ENCODE results near the gene MYLK4. TPM values are rescaled to one million over a fixed set of nuclear protein-coding genes. Genes with fewer than 3 reads are reported as not detected.

Gene MYLK4
- total RNA-seq, 1 experiment from 2014 or later: 0.73 TPM

DNA sequence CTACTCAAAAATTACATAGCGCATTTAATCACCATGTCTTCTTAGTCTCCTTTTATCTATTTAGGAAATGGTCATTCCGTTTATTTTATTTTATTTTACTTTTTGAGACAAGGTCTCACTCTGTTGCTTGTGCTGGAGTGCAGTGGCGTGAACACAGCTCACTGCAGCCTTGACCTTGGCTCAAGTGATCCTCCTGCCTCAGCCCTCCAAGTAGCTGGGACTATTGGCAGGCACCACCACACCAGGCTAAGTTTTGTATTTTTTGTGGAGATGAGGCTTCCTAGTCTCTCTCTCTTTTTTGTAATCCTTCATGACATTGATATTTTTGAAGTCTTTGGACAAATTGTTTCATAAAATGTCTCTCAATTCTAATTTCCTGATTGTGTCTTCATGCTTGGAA, 4.7 kb upstream of the MYLK4 start:
- DNase-seq: no peak
- Mint-ChIP-seq H3K4me1 (ENCODE audit: low read depth, unreplicated experiment) (peaks cover 9% of the 10 kb centered on the region), H3K9me3 (ENCODE audit: low read depth, unreplicated experiment) (no peaks in the 10 kb centered on the region), H3K27me3 (ENCODE audit: unreplicated experiment) (no peaks in the 10 kb centered on the region), H3K27ac (ENCODE audit: unreplicated experiment) (no peak overlapping the region), H3K4me3 (ENCODE audit: low read depth, unreplicated experiment) (no peak overlapping the region), H3K36me3 (ENCODE audit: insufficient read depth, unreplicated experiment) (peaks cover under 1% of the 10 kb centered on the region)
- no peak for TF ChIP-seq CTCF (IDR thresholded peaks at IDR 0.05; ENCODE audit: unreplicated experiment)
- intact Hi-C loops (cut with micrococcal nuclease; ENCODE audit: unreplicated experiment): no loop called here
- no TSS peak for BruUV-seq (replicated peaks)
- CTCF ChIA-PET: no interaction called here

GRCh38 chr6:2754911-2755310, 4.2 kb upstream of the MYLK4 start:
- H3K36me3 Mint-ChIP-seq (ENCODE audit: insufficient read depth, unreplicated experiment): no peaks in the 10 kb centered on the region

GRCh38 chr6:2754393-2754792, 3.7 kb upstream of the MYLK4 start:
- CTCF ChIA-PET: no interaction called here
- DNase-seq: no peak
- H3K27ac Mint-ChIP-seq (ENCODE audit: unreplicated experiment): no peak overlapping the region
- H3K27me3 Mint-ChIP-seq (ENCODE audit: unreplicated experiment): no peaks in the 10 kb centered on the region
- H3K4me3 Mint-ChIP-seq (ENCODE audit: low read depth, unreplicated experiment): no peak overlapping the region
- H3K36me3 Mint-ChIP-seq (ENCODE audit: insufficient read depth, unreplicated experiment): no peaks in the 10 kb centered on the region
- no TSS peak for BruUV-seq (replicated peaks)
- peaks cover 9% of the 10 kb centered on the region for H3K4me1 Mint-ChIP-seq (ENCODE audit: low read depth, unreplicated experiment)
- intact Hi-C loops (cut with micrococcal nuclease; ENCODE audit: unreplicated experiment): no loop called here
- H3K9me3 Mint-ChIP-seq (ENCODE audit: low read depth, unreplicated experiment): no peaks in the 10 kb centered on the region
- no peak for TF ChIP-seq CTCF (IDR thresholded peaks at IDR 0.05; ENCODE audit: unreplicated experiment)

More at GRCh38 chr6:2754911-2755310, 4.2 kb upstream of the MYLK4 start:
- no peak for DNase-seq
- Mint-ChIP-seq H3K27ac (ENCODE audit: unreplicated experiment) (no peak overlapping the region), H3K4me1 (ENCODE audit: low read depth, unreplicated experiment) (peaks cover 9% of the 10 kb centered on the region), H3K4me3 (ENCODE audit: low read depth, unreplicated experiment) (no peak overlapping the region), H3K9me3 (ENCODE audit: low read depth, unreplicated experiment) (no peaks in the 10 kb centered on the region), H3K27me3 (ENCODE audit: unreplicated experiment) (no peaks in the 10 kb centered on the region)
- TF ChIP-seq CTCF (IDR thresholded peaks at IDR 0.05; ENCODE audit: unreplicated experiment): no peak
- intact Hi-C loops (cut with micrococcal nuclease; ENCODE audit: unreplicated experiment): no loop called here
- no TSS peak for BruUV-seq (replicated peaks)
- CTCF ChIA-PET: no interaction called here

GRCh38 chr6:2753743-2754142, 3.0 kb upstream of the MYLK4 start:
- CTCF ChIA-PET: interaction anchor here (0.7 kb wide), 1 partner anchor 20 kb away, joined by 4 read pairs; no protein-coding TSS in a partner anchor
- no peak for TF ChIP-seq CTCF (IDR thresholded peaks at IDR 0.05; ENCODE audit: unreplicated experiment)

More at GRCh38 chr6:2753743-2754142, 3.0 kb upstream of the MYLK4 start:
- Mint-ChIP-seq H3K9me3 (ENCODE audit: low read depth, unreplicated experiment) (no peaks in the 10 kb centered on the region), H3K4me1 (ENCODE audit: low read depth, unreplicated experiment) (peaks cover 9% of the 10 kb centered on the region), H3K4me3 (ENCODE audit: low read depth, unreplicated experiment) (no peak overlapping the region), H3K27ac (ENCODE audit: unreplicated experiment) (no peak overlapping the region), H3K27me3 (ENCODE audit: unreplicated experiment) (no peaks in the 10 kb centered on the region), H3K36me3 (ENCODE audit: insufficient read depth, unreplicated experiment) (no peaks in the 10 kb centered on the region)
- no peak for DNase-seq
- no TSS peak for BruUV-seq (replicated peaks)
- intact Hi-C loops (cut with micrococcal nuclease; ENCODE audit: unreplicated experiment): no loop called here
